Measurements from ENCODE around the gene ANAPC5.
A peak's percentile ranks its signal among the peaks of the same experiment; 100 is the strongest.
"Not testable (repeated sequence)": the region's sequence is repeated elsewhere in the genome, so short reads cannot be mapped to it uniquely, and the experiment has no call there.

Gene ANAPC5

DNA sequence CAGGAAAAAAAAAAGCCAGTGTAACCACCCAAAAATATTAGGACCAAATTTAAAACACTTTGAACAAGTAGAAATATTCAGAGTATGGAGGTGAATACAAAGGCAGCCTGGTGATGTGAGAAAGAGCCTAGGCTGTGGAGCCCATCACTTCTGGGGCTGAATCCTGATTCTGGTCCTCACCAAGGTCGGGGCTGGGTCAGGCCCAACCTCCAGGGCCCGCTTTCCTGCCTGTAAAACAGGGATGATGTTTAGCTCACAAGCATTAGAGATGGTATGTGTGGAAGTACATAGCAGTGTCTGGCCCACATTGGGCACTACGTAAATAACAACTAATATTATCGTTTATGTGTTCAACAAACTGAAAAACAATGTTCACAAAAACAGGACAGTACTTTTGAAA, 47.9 kb downstream of the ANAPC5 start:
- Histone ChIP-seq H3K4me3 (ENCODE audit: low read depth, low read length) (no peak overlapping the region), H3K36me3 (ENCODE audit: control insufficient read depth, insufficient read depth, low read length) (peaks cover 11% of the 10 kb centered on the region), H3K9me3 (ENCODE audit: control insufficient read depth, insufficient read depth, low read length) (no peaks in the 10 kb centered on the region), H3K27ac (ENCODE audit: low read depth, low read length) (no peak overlapping the region), H3K9ac (ENCODE audit: low read depth, low read length) (no peak overlapping the region), H3K27me3 (ENCODE audit: control insufficient read depth, insufficient read depth, low read length) (no peaks in the 10 kb centered on the region), H3K4me1 (ENCODE audit: control insufficient read depth, insufficient read depth, low read length) (no peaks in the 10 kb centered on the region)

DNA sequence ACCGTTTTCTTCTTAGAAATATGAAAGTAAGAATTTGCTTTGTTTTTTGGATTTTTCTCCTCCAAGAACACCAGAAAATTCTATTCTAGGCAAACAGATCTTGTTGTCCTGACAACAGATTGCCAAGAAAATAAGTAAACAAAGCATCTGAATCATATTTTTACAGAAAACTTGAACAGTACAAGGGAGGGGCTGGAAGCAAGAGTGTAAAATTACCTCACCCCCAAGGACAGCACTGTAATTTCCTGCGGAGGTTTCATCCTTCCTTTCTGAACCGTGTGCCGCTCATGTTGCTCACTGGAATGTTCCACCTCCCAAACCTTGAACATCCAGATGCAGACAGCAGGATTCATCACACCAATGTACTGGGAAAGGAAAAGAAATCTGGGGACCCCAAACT, 50.3 kb downstream of the ANAPC5 start:
- Histone ChIP-seq H3K4me3 (ENCODE audit: low read depth, low read length) (no peak overlapping the region), H3K9me3 (ENCODE audit: control insufficient read depth, insufficient read depth, low read length) (no peaks in the 10 kb centered on the region), H3K4me1 (ENCODE audit: control insufficient read depth, insufficient read depth, low read length) (no peaks in the 10 kb centered on the region), H3K27me3 (ENCODE audit: control insufficient read depth, insufficient read depth, low read length) (no peaks in the 10 kb centered on the region), H3K9ac (ENCODE audit: low read depth, low read length) (no peak overlapping the region), H3K27ac (ENCODE audit: low read depth, low read length) (no peak overlapping the region), H3K36me3 (ENCODE audit: control insufficient read depth, insufficient read depth, low read length) (no peaks in the 10 kb centered on the region)

DNA sequence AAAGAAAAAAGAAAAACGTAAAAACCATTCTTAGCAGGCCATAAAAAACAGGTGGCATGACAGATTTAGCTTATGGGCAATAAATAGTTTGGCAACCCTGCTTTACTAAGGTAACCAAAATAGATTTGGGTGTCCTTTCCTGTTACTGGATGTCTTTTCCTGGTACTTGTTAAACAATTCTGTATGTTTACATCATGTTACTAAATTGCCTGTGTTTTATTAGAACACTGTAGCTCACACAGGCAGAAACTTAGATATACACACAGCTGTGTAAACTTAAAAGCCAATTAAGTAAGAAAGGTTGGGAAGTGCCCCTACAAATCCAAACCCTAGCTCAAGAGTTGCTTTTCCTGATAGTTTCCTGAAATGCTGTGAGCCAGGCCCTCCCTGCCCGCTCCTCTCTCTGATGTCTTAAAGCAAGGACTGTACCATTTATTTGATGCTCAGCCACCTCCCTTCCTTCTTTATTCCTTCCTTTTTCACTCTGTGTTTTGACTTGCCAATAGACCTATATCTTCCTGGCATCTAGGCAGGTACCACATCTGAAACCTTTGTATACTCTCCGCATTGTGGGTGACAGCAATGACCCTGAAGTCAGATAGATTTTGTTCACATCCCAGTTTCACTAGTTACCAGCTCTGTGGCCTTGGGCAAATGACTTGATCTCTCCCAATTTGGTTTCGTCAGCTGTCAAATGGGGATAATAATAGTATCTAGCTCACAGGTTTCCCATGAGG, 52.0 kb downstream of the ANAPC5 start:
- peaks cover under 1% of the 10 kb centered on the region; the same call in 1 of the 2 replicates for H3K4me1 ChIP-seq (ENCODE audit: control insufficient read depth, insufficient read depth, low read length)
- no peaks in the 10 kb centered on the region for H3K36me3 ChIP-seq (ENCODE audit: control insufficient read depth, insufficient read depth, low read length)
- H3K9ac ChIP-seq (ENCODE audit: low read depth, low read length): no peak overlapping the region
- H3K27ac ChIP-seq (ENCODE audit: low read depth, low read length): no peak overlapping the region
- H3K27me3 ChIP-seq (ENCODE audit: control insufficient read depth, insufficient read depth, low read length): no peaks in the 10 kb centered on the region
- no peak overlapping the region for H3K4me3 ChIP-seq (ENCODE audit: low read depth, low read length)
- no peaks in the 10 kb centered on the region for H3K9me3 ChIP-seq (ENCODE audit: control insufficient read depth, insufficient read depth, low read length)

DNA sequence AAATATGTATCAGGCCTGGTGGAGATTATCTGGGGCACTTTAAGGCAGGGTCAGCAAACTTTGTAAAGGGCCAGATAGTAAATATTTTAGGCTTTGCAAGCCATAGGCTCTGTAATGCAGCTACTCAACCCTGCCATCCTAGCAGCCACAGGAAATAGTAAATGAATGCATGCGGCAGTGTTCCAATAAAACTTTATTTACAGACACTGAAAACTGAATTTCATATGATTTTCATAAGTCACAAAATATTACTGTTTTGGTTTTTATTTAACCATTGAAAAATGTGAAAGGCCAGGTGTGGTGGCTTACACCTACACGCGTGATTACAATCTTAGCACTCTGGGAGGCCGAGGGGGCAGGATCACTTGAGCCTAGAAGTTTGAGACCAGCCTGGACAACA, 52.5 kb downstream of the ANAPC5 start:
- Histone ChIP-seq H3K9me3 (ENCODE audit: control insufficient read depth, insufficient read depth, low read length) (no peaks in the 10 kb centered on the region), H3K9ac (ENCODE audit: low read depth, low read length) (no peak overlapping the region), H3K36me3 (ENCODE audit: control insufficient read depth, insufficient read depth, low read length) (no peaks in the 10 kb centered on the region), H3K27me3 (ENCODE audit: control insufficient read depth, insufficient read depth, low read length) (no peaks in the 10 kb centered on the region), H3K4me1 (ENCODE audit: control insufficient read depth, insufficient read depth, low read length) (peaks cover 3% of the 10 kb centered on the region; the same call in 1 of the 2 replicates), H3K4me3 (ENCODE audit: low read depth, low read length) (no peak overlapping the region), H3K27ac (ENCODE audit: low read depth, low read length) (no peak overlapping the region)

DNA sequence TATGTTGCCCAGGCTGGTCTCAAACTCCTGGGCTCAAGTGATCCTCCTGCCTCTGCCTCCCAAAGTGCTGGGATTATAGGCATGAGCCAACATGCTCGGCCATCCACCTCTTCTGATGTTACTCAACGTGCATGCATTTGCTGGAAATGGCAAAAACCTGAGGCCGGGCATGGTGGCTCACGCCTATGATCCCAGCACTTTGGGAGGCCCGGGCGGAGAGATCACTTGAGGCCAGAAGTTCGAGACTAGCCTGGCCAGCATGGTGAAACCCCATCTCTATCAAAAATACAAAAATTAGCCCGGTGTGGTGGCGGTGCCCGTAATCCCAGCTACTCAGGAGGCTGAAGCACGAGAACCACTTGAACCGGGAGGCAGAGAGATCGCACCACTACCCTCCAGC, 53.8 kb downstream of the ANAPC5 start:
- not testable (repeated sequence) for H3K4me1 ChIP-seq (ENCODE audit: control insufficient read depth, insufficient read depth, low read length); H3K9me3 ChIP-seq (ENCODE audit: control insufficient read depth, insufficient read depth, low read length); H3K27me3 ChIP-seq (ENCODE audit: control insufficient read depth, insufficient read depth, low read length); H3K4me3 ChIP-seq (ENCODE audit: low read depth, low read length); H3K9ac ChIP-seq (ENCODE audit: low read depth, low read length); H3K36me3 ChIP-seq (ENCODE audit: control insufficient read depth, insufficient read depth, low read length); H3K27ac ChIP-seq (ENCODE audit: low read depth, low read length)

DNA sequence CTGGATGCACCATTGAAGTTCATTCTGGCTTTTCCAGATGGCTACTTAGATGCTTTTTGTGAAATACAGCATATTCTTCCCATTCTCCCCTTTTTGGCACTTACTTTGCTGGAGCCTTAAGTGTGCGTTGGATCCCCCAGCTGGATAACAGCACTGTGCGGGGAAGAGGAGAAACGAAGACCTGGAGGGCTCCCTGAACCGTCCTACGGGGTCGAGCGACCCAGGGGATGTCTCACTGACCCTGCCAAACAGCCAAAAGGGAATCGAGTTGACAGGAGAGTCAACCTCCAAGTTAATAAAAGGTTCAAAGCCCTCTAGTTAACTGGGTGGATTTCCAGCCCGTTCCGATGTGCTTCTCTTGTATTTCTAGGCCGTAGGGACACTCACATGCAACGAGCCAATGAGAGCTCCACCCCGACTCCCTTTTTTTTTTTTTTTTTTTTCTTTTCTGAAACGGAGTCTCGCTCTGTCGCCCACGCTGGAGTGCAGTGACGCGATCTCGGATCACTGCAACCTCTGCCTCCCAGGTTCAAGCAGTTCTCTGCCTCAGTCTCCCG, 54.7 kb downstream of the ANAPC5 start:
- H3K9ac ChIP-seq (ENCODE audit: low read depth, low read length): peak overlapping the region; percentile 85
- peak overlapping the region; percentile 81 for H3K4me3 ChIP-seq (ENCODE audit: low read depth, low read length)
- peak overlapping the region; percentile 83 for H3K27ac ChIP-seq (ENCODE audit: low read depth, low read length)
- H3K27me3 ChIP-seq (ENCODE audit: control insufficient read depth, insufficient read depth, low read length): no peaks in the 10 kb centered on the region
- H3K36me3 ChIP-seq (ENCODE audit: control insufficient read depth, insufficient read depth, low read length): no peaks in the 10 kb centered on the region
- H3K9me3 ChIP-seq (ENCODE audit: control insufficient read depth, insufficient read depth, low read length): no peaks in the 10 kb centered on the region
- peaks cover 3% of the 10 kb centered on the region; the same call in 1 of the 2 replicates for H3K4me1 ChIP-seq (ENCODE audit: control insufficient read depth, insufficient read depth, low read length)

- Histone ChIP-seq H3K9me3 (ENCODE audit: control insufficient read depth, insufficient read depth, low read length) (no peaks in the 10 kb centered on the region), H3K9ac (ENCODE audit: low read depth, low read length) (peak within 1 kb of the TSS; percentile 85), H3K36me3 (ENCODE audit: control insufficient read depth, insufficient read depth, low read length) (no peaks in the 10 kb centered on the region), H3K4me1 (ENCODE audit: control insufficient read depth, insufficient read depth, low read length) (peaks cover 3% of the 10 kb centered on the region; the same call in 1 of the 2 replicates), H3K27ac (ENCODE audit: low read depth, low read length) (peak within 1 kb of the TSS; percentile 83), H3K4me3 (ENCODE audit: low read depth, low read length) (peak within 1 kb of the TSS; percentile 81), H3K27me3 (ENCODE audit: control insufficient read depth, insufficient read depth, low read length) (no peaks in the 10 kb centered on the region)
These were observed 55.4 kb downstream of the ANAPC5 start, which contains the start of gene CAMKK2 for GRCh38 chr12:121296618-121297434. Gene CAMKK2, minus strand, starts transcription at chr12:121296709. Its CDS starts 22,183 bp downstream, at chr12:121274526.

GRCh38 chr12:121295746-121296617, 56.2 kb downstream of the ANAPC5 start:
- Histone ChIP-seq H3K9ac (ENCODE audit: low read depth, low read length) (peak overlapping the region; percentile 68), H3K36me3 (ENCODE audit: control insufficient read depth, insufficient read depth, low read length) (0 out of 2 replicates have a peak, but pooled peaks cover 5% of the 10 kb centered on the region), H3K27ac (ENCODE audit: low read depth, low read length) (peak overlapping the region; percentile 72), H3K9me3 (ENCODE audit: control insufficient read depth, insufficient read depth, low read length) (no peaks in the 10 kb centered on the region), H3K27me3 (ENCODE audit: control insufficient read depth, insufficient read depth, low read length) (no peaks in the 10 kb centered on the region), H3K4me3 (ENCODE audit: low read depth, low read length) (peak overlapping the region; percentile 81), H3K4me1 (ENCODE audit: control insufficient read depth, insufficient read depth, low read length) (peaks cover 3% of the 10 kb centered on the region; the same call in 1 of the 2 replicates)

DNA sequence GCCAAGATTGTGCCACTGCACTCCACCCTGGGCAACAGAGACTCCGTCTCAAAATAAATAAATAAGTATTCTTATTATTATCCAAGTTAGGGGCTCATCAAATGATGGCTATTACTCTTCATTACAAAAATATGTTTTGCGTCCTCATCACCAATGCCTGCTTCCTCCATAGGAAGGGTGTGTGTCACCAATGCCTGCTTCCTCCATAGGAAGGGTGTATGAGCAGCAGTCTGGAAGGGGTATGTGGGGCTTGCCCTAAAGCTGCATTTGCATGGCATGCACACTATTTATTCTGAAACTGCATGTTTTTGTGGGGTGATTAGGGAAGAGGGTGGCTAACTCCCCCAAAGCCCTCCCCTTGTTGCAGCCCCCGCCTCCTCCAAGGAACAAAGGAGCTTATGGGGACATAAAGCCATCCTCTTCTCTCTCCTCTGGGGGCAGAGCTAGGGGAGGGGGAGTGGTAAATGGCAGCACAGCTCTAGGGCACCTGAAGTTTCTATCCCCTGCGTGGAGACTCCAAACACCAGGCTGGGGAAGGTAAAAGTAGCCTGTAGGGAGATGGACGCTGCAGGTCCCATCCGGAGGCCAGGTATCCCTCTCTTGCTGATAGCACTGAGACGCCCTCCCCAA, 57.0 kb downstream of the ANAPC5 start:
- peak overlapping the region; percentile 68 for H3K9ac ChIP-seq (ENCODE audit: low read depth, low read length)
- H3K4me1 ChIP-seq (ENCODE audit: control insufficient read depth, insufficient read depth, low read length): peaks cover 3% of the 10 kb centered on the region; the same call in 1 of the 2 replicates
- 0 out of 2 replicates have a peak, but pooled peaks cover 5% of the 10 kb centered on the region for H3K36me3 ChIP-seq (ENCODE audit: control insufficient read depth, insufficient read depth, low read length)
- no peaks in the 10 kb centered on the region for H3K27me3 ChIP-seq (ENCODE audit: control insufficient read depth, insufficient read depth, low read length)
- H3K9me3 ChIP-seq (ENCODE audit: control insufficient read depth, insufficient read depth, low read length): no peaks in the 10 kb centered on the region
- H3K4me3 ChIP-seq (ENCODE audit: low read depth, low read length): peak overlapping the region; percentile 81
- H3K27ac ChIP-seq (ENCODE audit: low read depth, low read length): no peak overlapping the region

Data from HUES48 (cell line).